Stimulated activated CD4-positive, alpha-beta T cell treated with anti-CD3 and anti-CD28 coated beads, Interleukin-12 subunit alpha, Interleukin-12 subunit beta, amount 100 ng/mL, for 24 hours (primary cell): ENCODE measurements around the gene KAT7.
A peak's percentile ranks its signal among the peaks of the same experiment; 100 is the strongest.
"Not testable (repeated sequence)": the region's sequence is repeated elsewhere in the genome, so short reads cannot be mapped to it uniquely, and the experiment has no call there.

Experiments used
- DNase-seq, 2 experiments: peaks; one replicate each; pipeline ENCODE4 v3.0.0-alpha.2; 2020; ENCODE audit warnings: low read depth in 2 of 2

Gene KAT7

DNA sequence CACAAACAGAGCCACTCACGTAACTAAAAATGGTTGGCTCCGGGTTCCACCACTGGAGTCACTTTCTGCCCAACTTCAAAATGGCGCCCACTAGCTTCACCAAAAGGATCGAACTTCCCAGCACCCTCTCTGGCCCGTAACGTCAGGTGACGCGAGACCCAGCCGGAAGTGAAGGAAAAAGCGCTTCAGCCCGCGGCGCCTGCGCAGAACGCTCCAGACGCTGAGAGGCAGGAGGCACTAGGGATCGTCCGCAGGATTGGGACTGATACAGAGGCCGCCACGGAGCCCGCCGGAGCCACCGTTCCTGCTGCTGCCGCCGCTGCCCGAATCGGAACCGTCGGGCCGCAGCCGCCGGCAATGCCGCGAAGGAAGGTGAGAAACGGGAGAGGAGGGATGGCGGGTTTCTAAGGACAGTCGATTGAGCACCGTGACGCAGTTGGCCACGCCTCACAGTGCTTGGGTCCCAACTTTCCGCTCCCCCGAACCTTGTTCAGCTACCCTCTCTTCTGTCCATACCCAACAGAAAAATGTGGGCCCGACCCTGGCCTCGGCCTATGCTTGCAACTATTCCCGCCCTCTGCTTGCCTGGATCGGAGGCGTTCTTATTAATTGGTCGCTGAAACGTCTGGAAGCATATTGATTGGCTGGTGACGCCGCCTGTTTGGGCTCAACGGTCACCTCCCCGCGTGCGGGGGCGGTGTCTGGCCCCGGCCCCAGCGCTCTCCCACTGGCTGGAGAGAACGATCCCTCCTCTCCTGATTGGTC lies at the start of gene KAT7:
KAT7 (plus strand) TSS at position 204 of the 765 bp plus-strand sequence; CDS start at position 358, 154 bp downstream.
- DNase-seq: peak; percentile 95 to 96

DNA sequence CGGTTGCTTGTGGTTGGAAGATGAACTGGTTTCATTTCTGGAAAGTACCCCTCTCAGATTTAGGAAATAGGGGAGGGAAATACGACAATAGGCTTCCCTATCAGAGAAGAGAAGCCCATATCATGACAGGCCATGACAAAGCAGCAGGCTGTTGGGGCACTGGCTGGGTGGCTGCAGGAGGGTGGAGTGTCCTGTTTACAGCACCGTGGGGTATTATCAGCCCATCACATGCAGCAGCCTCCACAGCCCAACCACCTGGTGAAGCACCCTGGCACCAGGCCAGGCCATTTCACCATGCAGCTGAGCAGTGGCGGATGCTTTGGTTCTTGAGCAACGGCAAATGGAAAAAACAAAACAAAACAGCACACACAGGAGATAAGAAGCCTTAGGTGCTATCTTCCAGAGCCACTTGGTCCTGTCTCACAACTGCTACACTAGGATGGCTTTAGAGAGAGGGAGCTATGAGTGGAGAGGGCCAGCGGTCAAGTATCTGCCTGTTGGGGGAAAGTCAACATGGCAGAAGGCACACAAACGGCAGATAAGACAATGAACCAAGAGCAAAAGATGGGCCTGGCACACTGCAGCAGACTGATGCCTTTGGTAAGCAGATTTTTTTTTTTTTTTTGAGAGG lies 48.7 kb upstream of the KAT7 start:
- peak; percentile 54 to 74 for DNase-seq

DNA sequence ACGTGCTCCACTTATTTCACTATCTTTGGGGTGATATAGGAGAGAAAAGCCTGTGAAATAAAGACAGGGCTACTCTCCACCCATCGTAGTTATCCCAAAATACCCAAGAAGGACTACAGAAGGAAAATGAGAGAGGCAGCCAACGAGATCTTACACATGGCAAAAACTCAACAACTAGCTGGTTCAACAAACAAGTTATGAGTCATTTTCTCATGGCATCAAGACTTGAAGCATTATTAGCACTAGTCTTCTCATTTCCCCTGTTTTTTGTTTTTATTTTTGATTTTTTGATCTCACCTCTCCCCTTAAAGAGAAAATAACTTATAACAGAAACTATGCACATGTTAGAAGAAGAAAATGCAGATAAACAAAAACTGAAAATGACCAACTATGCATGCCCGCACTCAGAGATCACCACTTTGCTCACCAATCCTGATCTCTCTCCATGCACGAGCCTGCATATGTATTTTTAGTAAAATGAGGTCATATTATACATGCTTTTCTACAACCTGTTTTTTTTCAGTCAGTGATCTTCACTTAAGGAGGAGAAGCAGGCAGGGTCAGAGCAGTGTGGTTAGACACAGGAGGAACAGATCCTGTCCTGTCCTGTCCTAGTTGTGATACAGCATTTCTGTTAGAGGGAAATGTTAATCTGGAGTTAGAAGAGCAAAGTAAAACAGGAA lies 47.3 kb upstream of the KAT7 start:
- no peak for DNase-seq

DNA sequence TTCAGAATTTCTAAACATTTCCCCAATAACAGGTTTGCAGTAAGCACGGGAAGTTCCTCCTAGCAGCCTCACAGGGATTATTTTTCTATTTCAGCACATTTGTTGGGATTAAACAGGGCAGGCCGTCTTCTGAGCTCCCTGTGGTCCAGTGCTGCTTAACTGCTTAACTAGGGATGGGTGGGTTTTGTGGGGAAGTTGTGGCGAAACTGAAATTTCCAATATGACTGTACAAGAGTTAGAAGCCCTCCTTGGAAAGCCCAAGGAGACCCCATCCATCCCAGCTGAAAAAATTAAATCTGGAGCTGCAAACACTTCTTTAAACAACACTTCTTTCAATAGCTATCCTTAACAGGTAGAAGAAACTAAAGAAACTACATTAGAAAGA lies 46.8 kb upstream of the KAT7 start:
- no peak for DNase-seq

DNA sequence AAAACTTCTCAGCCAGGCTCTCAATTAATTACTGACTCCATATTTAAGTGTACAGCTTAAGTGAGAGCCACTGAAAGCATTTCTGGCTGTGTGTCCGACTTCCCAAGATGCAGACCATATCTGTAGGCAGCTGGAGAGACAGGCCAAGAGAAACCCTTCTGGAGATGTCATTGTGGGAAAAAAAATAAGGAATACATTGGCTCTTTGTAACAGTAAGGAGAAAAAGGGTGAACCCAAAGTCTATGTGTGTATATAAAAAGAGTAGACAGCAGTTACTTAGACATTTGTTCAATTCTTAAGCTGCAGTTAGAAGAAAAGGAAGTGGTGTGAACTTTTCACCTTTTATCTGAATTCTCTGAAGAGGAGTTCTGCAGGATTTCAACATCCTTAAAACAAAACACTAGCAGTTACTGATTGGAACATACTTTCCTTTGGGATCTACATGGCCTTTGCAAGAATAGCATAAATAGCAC lies 46.3 kb upstream of the KAT7 start:
- DNase-seq: no peak

DNA sequence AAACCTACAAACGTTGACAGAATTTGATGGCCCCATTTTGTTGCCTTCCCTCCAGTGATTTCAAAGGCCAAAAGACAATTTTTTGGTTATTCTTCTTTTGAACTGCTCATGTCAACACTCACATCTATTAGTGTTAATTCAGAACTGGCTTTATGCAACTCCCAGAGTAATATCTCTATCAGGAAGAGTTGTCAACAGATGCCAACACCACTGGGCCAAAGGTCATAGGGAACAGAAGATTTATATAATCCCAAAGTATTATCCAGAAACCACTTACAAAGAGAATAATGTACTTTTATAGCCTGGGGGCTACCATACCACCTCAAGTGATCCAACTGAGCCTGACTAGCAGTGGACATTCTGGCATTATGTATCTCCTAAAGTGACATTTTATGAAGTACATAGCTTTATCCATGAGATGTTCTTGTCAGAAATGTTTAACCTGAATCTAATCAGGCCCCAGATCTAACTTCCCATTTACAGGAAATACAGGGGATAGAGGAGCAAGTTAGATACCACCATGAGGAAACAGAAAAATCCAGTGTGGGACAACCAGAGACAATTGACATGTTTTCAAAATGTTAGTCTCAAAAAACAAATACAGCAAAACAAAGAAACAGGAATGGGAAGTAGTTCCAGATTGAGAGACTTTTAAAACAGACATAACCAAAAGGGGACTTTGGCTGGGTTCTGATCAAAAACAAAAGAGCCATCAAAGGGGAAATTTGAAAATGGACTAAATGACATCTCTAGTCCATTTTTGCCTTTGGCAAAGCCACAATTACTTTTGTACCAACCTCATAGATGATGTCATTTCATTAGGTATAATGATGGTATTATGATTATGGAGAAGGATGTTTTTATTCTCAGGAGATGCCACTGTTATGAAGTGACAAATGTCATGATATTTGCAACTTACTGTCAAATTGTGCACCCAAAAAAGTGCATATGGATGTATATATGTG lies 43.0 kb upstream of the KAT7 start:
- no peak for DNase-seq

DNA sequence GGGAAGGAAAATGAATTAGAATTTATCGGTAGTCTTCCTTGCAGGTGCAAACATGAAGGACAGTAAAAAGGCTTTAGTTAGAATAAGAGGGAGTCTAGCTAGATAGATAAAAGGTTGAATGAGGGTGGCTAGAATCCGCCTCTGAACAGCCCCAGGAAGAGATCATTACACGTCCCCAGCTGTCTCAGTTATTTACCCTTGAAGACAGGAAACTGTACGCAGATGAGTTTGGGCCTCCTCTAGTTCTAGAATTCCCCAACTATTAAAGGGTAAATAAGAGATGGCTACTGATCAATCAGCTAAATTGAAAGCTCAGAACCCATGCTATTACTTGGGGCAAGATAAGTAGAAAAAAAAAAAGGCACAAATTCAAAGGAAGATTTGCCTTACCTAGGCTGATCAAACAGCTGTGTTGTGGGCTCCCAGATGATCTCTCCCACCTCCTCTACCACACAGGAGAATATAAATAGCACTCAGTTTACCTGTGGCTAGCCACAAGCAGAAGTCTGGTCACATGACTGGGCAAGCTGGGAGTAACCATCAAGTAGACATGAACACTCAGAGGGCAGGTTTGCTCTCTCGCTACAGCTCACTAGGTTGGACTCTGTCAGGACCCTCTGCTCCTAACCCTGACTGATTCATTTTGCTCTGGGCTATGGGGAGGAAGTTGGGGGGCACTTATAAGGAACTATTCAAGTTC lies 41.5 kb upstream of the KAT7 start:
- no peak for DNase-seq

DNA sequence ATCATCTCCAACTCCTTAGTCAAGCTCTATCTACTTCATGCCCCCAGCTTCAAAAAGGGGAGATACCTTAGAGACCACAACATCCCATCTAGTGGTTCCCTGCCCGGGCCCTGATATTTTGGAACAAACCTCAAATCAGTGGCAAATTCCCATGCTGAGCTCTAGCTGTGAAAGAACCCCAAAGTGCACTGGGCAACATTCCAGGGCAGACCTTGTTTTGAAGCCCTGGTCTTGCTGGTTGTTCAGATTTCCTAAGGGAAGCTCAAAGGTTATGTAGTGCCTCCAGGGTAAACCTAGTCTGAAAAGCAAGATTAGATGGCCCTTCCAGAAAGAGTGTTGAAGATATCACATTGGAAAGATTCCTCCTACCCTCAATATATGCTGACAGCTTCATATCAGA lies 40.8 kb upstream of the KAT7 start:
- no peak for DNase-seq

DNA sequence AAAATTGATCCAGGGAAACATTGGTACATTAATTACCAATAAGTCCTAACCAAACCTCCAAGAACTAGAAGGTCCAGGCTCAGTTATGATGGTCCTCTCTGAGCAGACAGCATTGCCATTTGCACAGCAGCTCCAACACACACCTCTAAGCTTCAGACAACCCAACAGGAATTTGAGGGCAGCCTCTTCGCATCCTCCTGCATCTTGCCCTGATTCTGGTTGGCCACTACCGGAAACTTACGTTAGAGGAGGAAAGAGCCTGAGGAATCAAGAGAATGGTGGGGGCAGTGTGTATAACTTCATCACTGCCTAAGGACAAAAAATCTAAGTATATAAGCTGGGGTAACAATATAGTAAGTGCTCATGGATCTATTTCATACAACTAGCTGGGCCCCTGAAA lies 40.3 kb upstream of the KAT7 start:
- DNase-seq: no peak

DNA sequence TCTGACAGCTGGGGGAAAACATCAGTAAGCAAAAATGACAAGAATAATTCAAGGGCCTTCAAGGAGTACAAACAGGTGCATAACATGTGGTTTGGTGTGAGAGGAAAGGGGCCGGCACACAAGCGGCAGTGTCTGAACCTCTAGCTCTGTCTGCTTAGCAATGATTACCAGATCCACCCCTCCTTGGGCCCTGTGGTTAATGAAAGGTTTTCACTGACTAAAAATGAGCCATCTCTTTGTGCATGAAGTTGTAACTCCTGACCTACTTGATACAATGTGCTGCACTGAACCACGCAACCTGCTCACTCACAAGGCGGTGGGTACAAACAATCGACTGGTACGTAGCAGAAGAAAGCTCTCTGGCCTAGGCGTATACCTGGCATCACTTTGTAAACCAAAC lies 39.7 kb upstream of the KAT7 start:
- DNase-seq: peak; percentile 40 to 43

DNA sequence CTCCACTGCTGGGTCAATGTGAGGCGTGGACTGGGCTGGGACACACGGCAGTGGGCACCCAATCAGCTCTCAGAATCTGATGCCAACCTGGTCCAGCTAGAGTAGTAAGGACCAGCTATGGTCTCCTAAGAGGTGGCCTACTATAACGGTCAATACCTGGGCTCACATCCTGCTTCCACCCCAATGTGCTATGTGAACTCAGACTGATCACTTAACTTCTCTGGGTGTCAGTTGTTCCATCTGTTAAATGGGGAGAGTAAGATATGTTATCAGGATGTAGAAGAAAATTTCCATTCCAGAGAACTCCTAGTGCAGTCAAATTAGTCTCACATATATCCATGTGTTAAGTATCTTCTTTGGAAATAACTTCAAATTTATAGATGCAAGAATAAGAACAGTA lies 38.8 kb upstream of the KAT7 start:
- DNase-seq: no peak

DNA sequence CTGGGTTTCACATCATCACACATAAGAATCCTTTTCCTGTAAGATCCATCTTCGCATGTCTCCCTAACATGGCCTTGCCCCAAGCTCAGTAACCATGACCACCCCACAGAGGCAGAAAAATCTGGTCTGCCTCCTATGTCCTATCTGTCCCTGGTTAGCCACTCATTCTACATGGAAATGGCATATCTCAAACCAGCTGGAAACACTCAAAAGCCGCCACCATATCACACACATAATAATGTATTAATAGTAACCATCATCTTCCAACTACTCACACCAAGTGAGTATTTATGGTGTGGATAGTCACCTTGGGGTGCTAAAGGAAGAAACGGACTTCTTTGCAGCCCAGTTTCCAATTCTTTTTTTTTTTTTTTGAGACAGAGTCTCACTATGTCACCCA lies 36.0 kb upstream of the KAT7 start:
- no peak for DNase-seq

DNA sequence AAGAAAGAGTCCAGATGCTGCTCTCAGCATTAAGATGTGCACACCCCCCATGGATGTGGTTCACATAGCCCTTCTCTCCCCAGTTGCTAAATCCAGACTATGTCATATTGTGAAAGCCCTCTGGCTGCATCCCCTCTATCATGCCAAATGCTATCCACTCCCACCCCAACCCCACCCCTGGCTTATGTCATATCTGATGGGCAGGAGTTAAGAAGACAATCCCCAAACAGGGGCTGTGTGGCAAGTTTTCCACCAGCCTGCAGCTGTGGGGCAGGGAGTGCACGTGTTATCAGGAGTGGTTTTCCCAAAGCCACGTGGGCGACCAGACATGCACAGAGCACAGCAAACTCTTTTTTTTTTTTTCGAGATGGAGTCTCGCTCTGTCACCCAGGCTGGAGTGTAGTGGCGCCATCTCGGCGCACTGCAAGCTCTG lies 34.5 kb upstream of the KAT7 start:
- no peak for DNase-seq

DNA sequence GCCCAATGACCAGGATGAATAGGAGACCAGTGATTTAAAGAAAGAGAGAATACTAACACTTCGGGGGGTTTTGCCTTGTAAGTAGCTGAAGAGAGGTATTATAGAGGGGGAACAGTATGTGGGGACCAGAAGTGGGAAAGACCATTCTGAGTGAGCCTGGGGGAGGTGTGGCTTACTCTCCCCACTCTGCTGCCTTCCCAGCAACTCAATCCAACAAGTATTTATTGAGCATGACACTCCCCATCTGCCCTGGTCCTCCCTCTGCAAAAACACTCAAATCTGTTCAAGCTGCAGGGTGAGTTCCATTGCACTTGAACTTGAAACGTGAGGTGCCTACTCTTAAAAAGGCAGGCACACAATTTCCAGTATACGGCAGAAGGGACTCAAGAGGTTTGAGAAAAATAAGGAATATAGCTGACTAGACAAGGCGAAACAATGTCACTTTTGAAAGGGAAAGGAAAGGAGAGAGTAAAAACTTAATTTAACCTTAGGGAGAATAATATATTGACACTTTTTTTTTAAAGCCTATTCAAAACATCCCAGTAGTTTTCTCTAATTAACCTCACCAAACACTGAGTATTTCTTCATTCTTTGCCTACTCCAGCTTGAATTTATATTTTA lies 32.7 kb upstream of the KAT7 start:
- no peak for DNase-seq

DNA sequence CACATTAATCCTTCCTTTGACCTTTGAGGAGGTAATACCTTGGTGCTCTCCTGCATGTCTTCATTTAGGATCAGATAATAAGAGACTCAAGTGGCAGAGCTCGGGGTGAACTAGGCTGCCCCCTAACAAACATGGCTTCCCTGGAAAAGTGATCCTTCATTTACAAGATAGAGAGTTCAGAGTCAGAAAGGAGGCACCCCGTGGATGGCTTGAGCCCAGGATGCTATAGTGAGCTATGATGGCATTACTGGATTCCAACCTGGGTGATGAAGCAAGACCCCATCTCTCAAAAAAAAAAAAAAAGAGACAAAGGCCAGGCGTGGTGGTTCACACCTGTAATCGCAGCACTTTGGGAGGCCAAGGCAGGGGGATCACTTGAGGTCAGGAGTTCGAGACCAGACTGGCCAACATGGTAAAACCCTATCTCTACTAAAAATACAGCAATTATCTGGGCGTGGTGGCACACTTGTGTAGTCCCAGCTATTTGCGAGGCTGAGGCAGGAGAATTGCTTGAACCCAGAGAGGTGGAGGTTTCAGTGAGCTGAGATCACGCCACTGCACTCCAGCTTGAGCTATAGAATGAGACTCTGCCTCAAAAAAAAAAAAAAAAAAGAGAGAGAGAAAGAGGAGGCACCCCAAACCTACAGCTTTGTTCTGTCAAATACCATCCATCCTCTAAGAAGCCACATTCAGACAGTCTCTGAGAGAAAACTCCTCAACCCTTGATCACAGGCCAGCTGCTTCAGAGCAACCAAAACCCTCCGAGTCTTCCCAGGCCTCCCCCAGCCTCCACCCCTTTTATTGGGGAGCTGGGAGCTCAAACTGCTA lies 31.9 kb upstream of the KAT7 start:
- no peak for DNase-seq

DNA sequence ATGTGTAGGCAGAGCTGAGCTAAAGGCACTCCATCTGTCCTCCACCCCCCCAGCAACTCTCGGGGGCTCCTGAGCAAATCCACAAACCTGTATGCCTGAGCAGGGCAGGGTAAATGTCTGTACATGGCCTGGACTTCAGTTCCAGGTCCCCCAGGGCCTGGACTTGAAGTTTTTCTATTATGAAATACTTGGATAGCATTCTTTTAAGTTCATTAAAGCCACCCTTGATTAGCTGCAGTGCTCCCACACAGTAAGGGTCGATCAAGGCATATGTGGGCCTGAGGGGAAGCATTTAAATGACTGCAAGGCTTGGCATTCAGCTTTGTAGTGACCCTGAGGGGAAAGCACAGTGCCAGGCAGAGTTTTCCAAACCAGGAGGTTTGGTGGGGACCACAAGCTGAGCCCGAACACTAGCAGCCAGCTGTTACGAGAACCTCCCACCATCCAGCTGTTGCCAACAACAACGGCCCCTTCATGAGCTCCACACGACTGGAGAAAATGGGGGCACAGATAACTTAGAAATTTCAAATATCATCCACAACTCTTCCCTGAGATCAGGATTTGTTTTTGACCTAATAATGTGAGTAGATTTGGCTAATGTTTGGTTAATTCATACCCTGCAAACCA lies 31.2 kb upstream of the KAT7 start:
- no peak for DNase-seq

DNA sequence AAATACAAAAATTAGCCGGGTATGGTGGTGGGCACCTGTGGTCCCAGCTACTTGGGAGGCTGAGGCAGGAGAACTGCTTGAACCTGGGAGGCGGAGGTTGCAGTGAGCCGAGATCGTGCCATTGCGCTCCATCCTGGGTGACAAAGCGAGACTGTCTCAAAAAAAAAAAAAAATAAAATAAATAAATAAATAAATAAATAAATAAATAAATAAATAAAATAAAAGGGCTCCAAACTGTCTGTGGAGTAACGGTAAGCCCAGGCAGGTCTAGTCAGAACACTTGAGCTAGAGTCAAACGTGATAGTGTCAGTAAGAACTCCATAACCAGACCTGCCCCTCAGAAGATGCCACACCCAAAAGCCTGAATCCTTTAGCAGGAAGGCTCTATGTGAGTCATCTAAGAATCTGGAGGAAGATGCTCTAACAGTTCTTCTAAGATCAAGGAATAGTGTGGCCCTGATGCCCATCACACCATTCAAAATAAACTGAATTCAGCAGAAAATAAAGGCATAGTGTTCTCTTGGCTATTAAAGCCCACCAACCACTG lies 29.9 kb upstream of the KAT7 start:
- DNase-seq: not testable (repeated sequence)

DNA sequence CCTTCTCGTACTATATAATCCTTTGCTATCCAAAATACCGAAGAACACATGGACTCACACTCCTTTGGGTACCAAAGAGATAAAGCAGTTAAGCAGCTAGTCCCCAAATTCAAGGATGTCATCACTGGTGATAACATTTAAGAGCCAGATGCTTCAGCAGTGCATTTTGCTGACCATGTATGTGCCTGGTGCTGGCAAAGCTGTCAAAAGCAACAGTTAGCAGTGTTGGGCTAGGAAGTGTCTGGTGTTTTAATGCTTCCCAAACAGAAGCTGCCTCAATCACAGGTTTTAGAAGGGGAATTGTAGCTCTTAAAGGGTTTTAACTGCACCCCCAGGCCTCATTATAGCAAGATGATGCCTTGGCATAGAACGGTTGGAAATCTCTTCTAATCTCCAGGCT lies 29.3 kb upstream of the KAT7 start:
- no peak for DNase-seq

DNA sequence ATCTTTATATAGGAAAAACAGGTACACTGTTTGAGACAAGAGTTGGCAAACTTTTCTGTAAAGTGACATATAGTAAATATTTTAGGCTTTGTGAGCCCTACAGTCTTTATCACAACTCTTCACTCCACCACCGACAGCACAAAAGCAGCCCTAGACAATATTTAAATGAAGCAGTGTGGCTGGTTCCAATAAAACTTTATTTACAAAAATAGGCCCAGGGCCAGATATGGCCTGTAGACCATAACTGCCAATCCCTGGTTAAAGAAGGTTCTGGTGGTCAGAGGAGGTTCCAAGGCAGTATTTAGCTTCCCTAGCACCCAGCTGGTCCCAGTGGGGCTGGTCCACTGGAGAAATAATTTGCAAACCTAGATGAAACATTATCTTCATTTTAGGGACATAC lies 28.2 kb upstream of the KAT7 start:
- DNase-seq: no peak
